GM23248 (cell line): ENCODE measurements around the gene ADAMTS5.

Experiments
- EZH2 ChIP-seq: fragments of 200-600 bp; sonication (generic); IDR thresholded peaks from 2 replicates; pipeline ENCODE4 v1.6.1; 2018; ENCODE audit warnings: antibody characterized with exemption, mild to moderate bottlenecking; ENCODE audit not compliant: insufficient read depth, poor library complexity, severe bottlenecking
- EZH2phosphoT487 ChIP-seq: fragments of 200-600 bp; sonication (generic); IDR thresholded peaks from 2 replicates; pipeline ENCODE4 v1.6.1; 2018; ENCODE audit warnings: antibody characterized with exemption, moderate library complexity, mild to moderate bottlenecking, low read depth; ENCODE audit not compliant: insufficient read depth

- TF ChIP-seq EZH2 (no peak), EZH2phosphoT487 (no peak)
These were observed 74.7 kb downstream of the ADAMTS5 start for GRCh38 chr21:26892151-26892550.
